A673 (cell line): Measurements from ENCODE around the gene CRYBG2. TPM values are rescaled to one million over a fixed set of nuclear protein-coding genes. Genes with fewer than 3 reads are reported as not detected.

Source experiments
- BruUV-seq: library from RNA; stranded (reverse); fragments of 400-500 nt; replicated peaks from 2 replicates; lab custom pipeline; 2021; lab: Mats Ljungman, UMichigan
- CTCF ChIA-PET: fragments of 300-600 bp; sonication (Branson Sonifier 250); formaldehyde crosslinking; loops from one replicate; lab custom pipeline; 2022; ENCODE audit warnings: antibody characterized with exemption; lab: Charles Lee
- POLR2A ChIA-PET: fragments of 300-600 bp; sonication (Branson Sonifier 250); formaldehyde crosslinking; loops from one replicate; lab custom pipeline; 2022; ENCODE audit warnings: antibody characterized with exemption; ENCODE audit not compliant: low non-redundant PET; lab: Charles Lee
- DNase-seq: peaks from one replicate; pipeline ENCODE4 v3.0.0-alpha.2; 2015; ENCODE audit warnings: low spot score
- H3K27ac ChIP-seq: fragments of 200-600 bp; sonication (generic); 2 replicates; pipeline ENCODE4 v1.5.1; 2016; ENCODE audit warnings: mixed run types, low read depth, mild to moderate bottlenecking, mixed read lengths, antibody characterized with exemption, low read length; ENCODE audit not compliant: poor library complexity, severe bottlenecking
- H3K27me3 ChIP-seq: fragments of 200-600 bp; sonication (generic); replicated peaks from 2 replicates; pipeline ENCODE4 v1.6.1; 2017; ENCODE audit warnings: mixed run types, low read depth, mild to moderate bottlenecking, mixed read lengths, antibody characterized with exemption, low read length; ENCODE audit not compliant: insufficient read depth, poor library complexity
- H3K36me3 ChIP-seq: fragments of 200-600 bp; sonication (generic); 2 replicates; pipeline ENCODE4 v1.6.1; 2016; ENCODE audit warnings: mixed run types, mild to moderate bottlenecking, mixed read lengths, antibody characterized with exemption, low read length; ENCODE audit not compliant: insufficient read depth, poor library complexity, severe bottlenecking
- H3K4me1 ChIP-seq: fragments of 200-600 bp; sonication (generic); 2 replicates; pipeline ENCODE4 v1.6.1; 2017; ENCODE audit warnings: mixed run types, mild to moderate bottlenecking, mixed read lengths, antibody characterized with exemption, low read length; ENCODE audit not compliant: insufficient read depth, poor library complexity, severe bottlenecking
- H3K4me3 ChIP-seq: fragments of 200-600 bp; sonication (generic); 2 replicates; pipeline ENCODE4 v1.5.1; 2016; ENCODE audit warnings: low read depth, mixed run types, mild to moderate bottlenecking, mixed read lengths, low read length; ENCODE audit not compliant: poor library complexity, severe bottlenecking
- H3K9me3 ChIP-seq: fragments of 200-600 bp; sonication (generic); 2 replicates; pipeline ENCODE4 v1.6.1; 2016; ENCODE audit warnings: mixed run types, low read depth, mild to moderate bottlenecking, mixed read lengths, antibody characterized with exemption, low read length; ENCODE audit not compliant: poor library complexity, severe bottlenecking
- EZH2 ChIP-seq: fragments of 200-600 bp; sonication (generic); IDR thresholded peaks from 2 replicates; pipeline ENCODE4 v1.6.1; 2017; ENCODE audit warnings: borderline replicate concordance, low read depth, mild to moderate bottlenecking, mixed read lengths, antibody characterized with exemption, low read length; ENCODE audit not compliant: poor library complexity, severe bottlenecking
- intact Hi-C: fragments of 100-400 bp; cut with micrococcal nuclease; formaldehyde crosslinking; loops from one replicate; pipeline ENCODE4 v1.10.0; 2022; ENCODE audit not compliant: unreplicated experiment
- total RNA-seq: library from RNA; stranded (reverse); gene quantifications from 2 replicates; pipeline ENCODE4 v1.2.3, GENCODE V29; 2021
- TF ChIP-seq, protein P1 (sequence below): fragments of 300-800, 200-600 bp; sonication (generic); conservative IDR thresholded peaks from 2 replicates; pipeline ENCODE4 v1.5.1; 2017; ENCODE audit warnings: low read depth, mild to moderate bottlenecking, antibody characterized with exemption, low read length, moderate library complexity, mixed read lengths

Gene CRYBG2
- total RNA-seq, 1 experiment from 2014 or later: not detected

DNA sequence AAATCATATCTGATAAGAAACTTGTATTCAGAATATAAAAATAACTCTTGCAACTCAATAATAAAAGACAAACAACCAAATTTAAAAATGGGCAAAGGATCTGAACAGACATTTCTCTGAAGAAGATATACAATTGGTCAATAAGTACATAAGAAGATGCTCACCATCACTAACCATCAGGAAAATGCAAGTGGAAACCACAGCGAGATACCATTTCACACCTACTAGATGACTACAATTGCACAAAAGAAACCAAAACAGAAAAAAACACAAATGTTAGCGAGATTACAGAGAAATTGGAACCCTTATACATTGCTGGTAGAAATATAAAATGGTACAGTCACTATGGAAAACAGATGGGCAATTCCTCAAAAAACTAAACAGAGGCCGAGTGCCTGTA, 30.1 kb upstream of the CRYBG2 start:
- no peaks in the 10 kb centered on the region for H3K9me3 ChIP-seq
- ChIA-PET POLR2A (no interaction called here), CTCF (no interaction called here)

GRCh38 chr1:26378879-26379251, 24.9 kb upstream of the CRYBG2 start:
- intact Hi-C loops: no loop called here
- no peak overlapping the region for H3K27ac ChIP-seq
- no peak for DNase-seq
- ChIA-PET POLR2A (interaction anchor here (0.5 kb wide), 1 partner anchor 19 kb away, joined by 3 read pairs; no protein-coding TSS in a partner anchor), CTCF (no interaction called here)
- H3K36me3 ChIP-seq: no peaks in the 10 kb centered on the region
- H3K4me1 ChIP-seq: no peaks in the 10 kb centered on the region
- H3K9me3 ChIP-seq: no peaks in the 10 kb centered on the region
- H3K27me3 ChIP-seq: no peaks in the 10 kb centered on the region
- no TSS peak for BruUV-seq
- TF ChIP-seq, protein P1, sequence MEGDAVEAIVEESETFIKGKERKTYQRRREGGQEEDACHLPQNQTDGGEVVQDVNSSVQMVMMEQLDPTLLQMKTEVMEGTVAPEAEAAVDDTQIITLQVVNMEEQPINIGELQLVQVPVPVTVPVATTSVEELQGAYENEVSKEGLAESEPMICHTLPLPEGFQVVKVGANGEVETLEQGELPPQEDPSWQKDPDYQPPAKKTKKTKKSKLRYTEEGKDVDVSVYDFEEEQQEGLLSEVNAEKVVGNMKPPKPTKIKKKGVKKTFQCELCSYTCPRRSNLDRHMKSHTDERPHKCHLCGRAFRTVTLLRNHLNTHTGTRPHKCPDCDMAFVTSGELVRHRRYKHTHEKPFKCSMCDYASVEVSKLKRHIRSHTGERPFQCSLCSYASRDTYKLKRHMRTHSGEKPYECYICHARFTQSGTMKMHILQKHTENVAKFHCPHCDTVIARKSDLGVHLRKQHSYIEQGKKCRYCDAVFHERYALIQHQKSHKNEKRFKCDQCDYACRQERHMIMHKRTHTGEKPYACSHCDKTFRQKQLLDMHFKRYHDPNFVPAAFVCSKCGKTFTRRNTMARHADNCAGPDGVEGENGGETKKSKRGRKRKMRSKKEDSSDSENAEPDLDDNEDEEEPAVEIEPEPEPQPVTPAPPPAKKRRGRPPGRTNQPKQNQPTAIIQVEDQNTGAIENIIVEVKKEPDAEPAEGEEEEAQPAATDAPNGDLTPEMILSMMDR: no peak
- TF ChIP-seq EZH2: no peak
- no peak overlapping the region for H3K4me3 ChIP-seq

More for the DNA sequence above, 30.1 kb upstream of the CRYBG2 start:
- DNase-seq: no peak
- intact Hi-C loops: no loop called here
- no peaks in the 10 kb centered on the region for H3K36me3 ChIP-seq
- no peak overlapping the region for H3K27ac ChIP-seq
- BruUV-seq: no TSS peak
- H3K27me3 ChIP-seq: no peaks in the 10 kb centered on the region
- no peaks in the 10 kb centered on the region for H3K4me1 ChIP-seq
- TF ChIP-seq, protein P1: no peak
- no peak for TF ChIP-seq EZH2
- no peak overlapping the region for H3K4me3 ChIP-seq

DNA sequence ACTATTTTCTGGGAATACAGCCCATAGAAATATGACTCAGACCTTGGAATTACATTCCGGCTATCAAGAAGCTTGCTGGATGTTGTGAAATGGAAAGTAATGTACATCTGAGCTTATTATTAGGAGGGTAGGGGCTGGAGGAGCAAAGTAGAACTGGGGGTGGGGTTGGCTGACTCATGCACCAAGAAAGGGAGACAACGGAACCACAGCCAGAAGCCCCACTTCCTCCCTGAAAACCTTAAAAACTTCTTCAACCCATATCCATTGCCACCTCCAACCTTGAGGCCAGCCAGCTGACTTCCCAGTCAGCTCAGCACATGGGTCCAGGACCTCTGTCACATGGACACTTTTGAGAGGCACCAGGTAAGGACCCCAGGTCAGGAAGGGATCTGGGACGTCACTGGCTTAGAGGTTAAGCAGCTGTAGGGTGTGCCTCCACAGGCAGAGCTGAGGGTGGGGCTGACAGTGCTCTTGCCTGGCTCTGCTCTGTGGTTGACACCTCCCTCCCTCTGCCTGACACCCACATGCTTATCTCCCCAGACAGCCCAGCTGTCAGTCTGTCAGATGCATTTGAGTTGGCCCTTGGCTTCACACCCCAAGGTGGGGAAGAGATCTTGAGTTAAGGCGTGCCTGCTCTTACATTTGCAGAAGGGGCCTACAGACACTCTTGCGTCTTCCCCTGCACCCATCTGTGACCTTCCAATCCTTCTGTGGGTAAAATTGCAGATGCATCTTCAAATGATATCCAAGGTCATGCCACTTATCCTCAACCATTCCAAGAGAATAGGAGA, 24.4 kb upstream of the CRYBG2 start:
- no peaks in the 10 kb centered on the region for H3K4me1 ChIP-seq
- no peak overlapping the region for H3K4me3 ChIP-seq
- BruUV-seq: no TSS peak
- no peak for TF ChIP-seq EZH2
- TF ChIP-seq, protein P1: no peak
- H3K36me3 ChIP-seq: no peaks in the 10 kb centered on the region
- peak; percentile 26 for DNase-seq
- H3K27me3 ChIP-seq: no peaks in the 10 kb centered on the region
- no peak overlapping the region for H3K27ac ChIP-seq
- ChIA-PET POLR2A (interaction anchor here (0.5 kb wide), 1 partner anchor 19 kb away, joined by 3 read pairs; no protein-coding TSS in a partner anchor), CTCF (no interaction called here)
- no peaks in the 10 kb centered on the region for H3K9me3 ChIP-seq
- intact Hi-C loops: no loop called here
